Stimulated activated CD4-positive, alpha-beta T cell treated with anti-CD3 and anti-CD28 coated beads, TNF-alpha, amount 100 ng/mL, for 4 hours (primary cell): ENCODE data around the gene NOD1.
A peak's percentile ranks its signal among the peaks of the same experiment; 100 is the strongest.
"Not testable (repeated sequence)": the region's sequence is repeated elsewhere in the genome, so short reads cannot be mapped to it uniquely, and the experiment has no call there.

Experiments used
- DNase-seq, 3 experiments: peaks; one replicate each; pipeline ENCODE4 v3.0.0-alpha.2; 2020; ENCODE audit warnings: low read depth in 3 of 3

Gene NOD1

GRCh38 chr7:30447466-30447865 lies 31.1 kb downstream of the NOD1 start:
- DNase-seq, result no peak

GRCh38 chr7:30446266-30446665 lies 32.3 kb downstream of the NOD1 start:
- no peak for DNase-seq

GRCh38 chr7:30445770-30446169 lies 32.8 kb downstream of the NOD1 start:
- peak in 2 of 3 experiments; percentile 28 to 31 for DNase-seq

GRCh38 chr7:30437823-30438574 lies 40.6 kb downstream of the NOD1 start:
- no peak for DNase-seq

GRCh38 chr7:30436518-30436917 lies 42.1 kb downstream of the NOD1 start:
- DNase-seq, result no peak

GRCh38 chr7:30436046-30436445 lies 42.5 kb downstream of the NOD1 start:
- DNase-seq, result no peak

GRCh38 chr7:30434140-30434799 lies 44.3 kb downstream of the NOD1 start:
- no peak for DNase-seq

GRCh38 chr7:30433506-30433905 lies 45.1 kb downstream of the NOD1 start:
- DNase-seq, result no peak

- no peak for DNase-seq
These were observed 45.5 kb downstream of the NOD1 start for GRCh38 chr7:30433082-30433481.

- no peak for DNase-seq
These were observed 47.8 kb downstream of the NOD1 start for GRCh38 chr7:30430777-30431176.

- DNase-seq, result no peak
These were observed 48.3 kb downstream of the NOD1 start for GRCh38 chr7:30430276-30430675.

GRCh38 chr7:30429156-30429530 lies 49.4 kb downstream of the NOD1 start:
- DNase-seq, result no peak

- DNase-seq, result no peak
These were observed 50.1 kb downstream of the NOD1 start for GRCh38 chr7:30428246-30429155.

- no peak for DNase-seq
These were observed 51.1 kb downstream of the NOD1 start for GRCh38 chr7:30427296-30428070.

GRCh38 chr7:30424506-30424905 lies 54.1 kb downstream of the NOD1 start:
- no peak for DNase-seq

- DNase-seq, result no peak
These were observed 54.6 kb downstream of the NOD1 start for GRCh38 chr7:30423788-30424505.

- no peak for DNase-seq
These were observed 55.7 kb downstream of the NOD1 start for GRCh38 chr7:30422922-30423321.

- no peak for DNase-seq
These were observed 56.9 kb downstream of the NOD1 start for GRCh38 chr7:30421647-30422196.

GRCh38 chr7:30420662-30421061 lies 57.9 kb downstream of the NOD1 start:
- DNase-seq, result no peak

GRCh38 chr7:30420080-30420479 lies 58.5 kb downstream of the NOD1 start:
- DNase-seq, result not testable (repeated sequence)

- DNase-seq, result no peak
These were observed 64.7 kb downstream of the NOD1 start for GRCh38 chr7:30413864-30414263.
